Urothelium cell line (cell line): ENCODE results near the gene CENPP.
"Not testable (repeated sequence)": the region's sequence is repeated elsewhere in the genome, so short reads cannot be mapped to it uniquely, and the experiment has no call there.

Experiments
- DNase-seq: peaks from one replicate; pipeline ENCODE4 v3.0.0; 2011; ENCODE audit warnings: low spot score, mixed read lengths
- FAIRE-seq: peaks from 2 replicates; lab custom pipeline; 2011; peaks lifted over from hg19 to GRCh38; lab: Jason Lieb, UNC

Gene CENPP

GRCh38 chr9:92571871-92572270 lies 246.1 kb downstream of the CENPP start:
- not testable (repeated sequence) for FAIRE-seq, DNase-seq

GRCh38 chr9:92573612-92574011 lies 247.9 kb downstream of the CENPP start:
- not testable (repeated sequence) for FAIRE-seq, DNase-seq

GRCh38 chr9:92576175-92576574 lies 250.4 kb downstream of the CENPP start:
- DNase-seq (no peak), FAIRE-seq (no peak)

- DNase-seq = no peak
- no peak for FAIRE-seq
Measured at GRCh38 chr9:92589923-92590322, 264.2 kb downstream of the CENPP start.

- DNase-seq = no peak
- FAIRE-seq = no peak
Measured at GRCh38 chr9:92590377-92590776, 264.6 kb downstream of the CENPP start.

- no peak for FAIRE-seq
- DNase-seq = no peak
Measured at GRCh38 chr9:92592537-92592936, 266.8 kb downstream of the CENPP start.

GRCh38 chr9:92592946-92593861 lies 267.5 kb downstream of the CENPP start:
- DNase-seq (no peak), FAIRE-seq (no peak)

- not testable (repeated sequence) for FAIRE-seq, DNase-seq
Measured at GRCh38 chr9:92595075-92595474, 269.3 kb downstream of the CENPP start.

- DNase-seq (no peak), FAIRE-seq (no peak)
Measured at GRCh38 chr9:92595930-92596329, 270.2 kb downstream of the CENPP start.

GRCh38 chr9:92598382-92598781 lies 272.6 kb downstream of the CENPP start:
- FAIRE-seq (no peak), DNase-seq (no peak)

- no peak for DNase-seq
- FAIRE-seq = no peak
Measured at GRCh38 chr9:92599938-92600461, 274.2 kb downstream of the CENPP start.

- DNase-seq = no peak
- no peak for FAIRE-seq
Measured at GRCh38 chr9:92600462-92601261, 274.9 kb downstream of the CENPP start.

GRCh38 chr9:92601451-92601850 lies 275.7 kb downstream of the CENPP start:
- FAIRE-seq (no peak), DNase-seq (no peak)

GRCh38 chr9:92602413-92602812 lies 276.7 kb downstream of the CENPP start:
- no peak for FAIRE-seq
- DNase-seq = no peak

GRCh38 chr9:92603100-92603499 lies 277.3 kb downstream of the CENPP start:
- FAIRE-seq (no peak), DNase-seq (no peak)

GRCh38 chr9:92603990-92604389 lies 278.2 kb downstream of the CENPP start:
- FAIRE-seq (no peak), DNase-seq (no peak)

- DNase-seq = no peak
- FAIRE-seq = no peak
Measured at GRCh38 chr9:92605224-92605623, 279.5 kb downstream of the CENPP start.

GRCh38 chr9:92607088-92607487 lies 281.3 kb downstream of the CENPP start:
- FAIRE-seq (no peak), DNase-seq (no peak)

- DNase-seq = no peak
- FAIRE-seq = no peak
Measured at GRCh38 chr9:92607773-92608172, 282.0 kb downstream of the CENPP start.

GRCh38 chr9:92608241-92608908 lies 282.6 kb downstream of the CENPP start:
- no peak for FAIRE-seq

GRCh38 chr9:92608909-92609445 lies 283.2 kb downstream of the CENPP start:
- FAIRE-seq (no peak), DNase-seq (no peak)

More at GRCh38 chr9:92608241-92608908, 282.6 kb downstream of the CENPP start:
- DNase-seq = no peak
